ENCODE data around the gene SLC44A5.

Gene SLC44A5

DNA sequence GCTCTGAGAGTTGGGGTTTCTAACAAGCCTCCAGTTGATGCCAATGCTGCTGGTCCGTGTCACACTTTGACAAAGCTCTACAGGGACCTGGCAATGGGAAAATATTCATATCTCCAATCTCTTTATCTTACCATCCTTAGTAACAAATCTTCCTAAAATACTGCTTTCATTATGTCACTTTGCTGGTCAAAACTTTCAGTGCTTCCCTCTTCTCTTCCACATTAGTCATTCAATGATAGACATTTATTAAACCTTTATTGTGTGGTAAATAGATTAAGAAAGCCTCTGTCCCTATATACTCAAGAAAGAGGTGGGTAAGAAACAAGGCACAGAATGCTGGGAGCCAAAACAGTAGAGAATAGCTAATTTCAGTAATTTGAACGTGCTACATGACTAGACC, 79.3 kb downstream of the SLC44A5 start:
- Histone ChIP-seq H3K27me3 (ENCODE audit: insufficient read depth, low read length, poor library complexity, severe bottlenecking) (no peaks in the 10 kb centered on the region), H2AFZ (ENCODE audit: low read length) (no peak overlapping the region), H3K9me3 (ENCODE audit: insufficient read depth, low read depth, low read length) (no peaks in the 10 kb centered on the region), H3K4me3 (ENCODE audit: low read length, poor library complexity, severe bottlenecking) (no peak overlapping the region), H3F3A (ENCODE audit: low read depth) (no peaks in the 10 kb centered on the region), H4K20me1 (ENCODE audit: insufficient read depth, low read length, poor library complexity, severe bottlenecking) (no peaks in the 10 kb centered on the region), H3K9ac (ENCODE audit: low read depth, low read length, poor library complexity, severe bottlenecking) (no peak overlapping the region), H3K9me2 (replicated peaks; ENCODE audit: low read depth, low read length) (no peaks in the 10 kb centered on the region), H3K36me3 (ENCODE audit: insufficient read depth, low read length) (no peaks in the 10 kb centered on the region), H3K79me2 (ENCODE audit: insufficient read depth, low read length) (no peaks in the 10 kb centered on the region), H3K4me2 (ENCODE audit: low read depth, low read length, poor library complexity, severe bottlenecking) (no peak overlapping the region), H3K4me1 (ENCODE audit: insufficient read depth, low read length, poor library complexity, severe bottlenecking) (no peaks in the 10 kb centered on the region)
- TF ChIP-seq, protein P1, sequence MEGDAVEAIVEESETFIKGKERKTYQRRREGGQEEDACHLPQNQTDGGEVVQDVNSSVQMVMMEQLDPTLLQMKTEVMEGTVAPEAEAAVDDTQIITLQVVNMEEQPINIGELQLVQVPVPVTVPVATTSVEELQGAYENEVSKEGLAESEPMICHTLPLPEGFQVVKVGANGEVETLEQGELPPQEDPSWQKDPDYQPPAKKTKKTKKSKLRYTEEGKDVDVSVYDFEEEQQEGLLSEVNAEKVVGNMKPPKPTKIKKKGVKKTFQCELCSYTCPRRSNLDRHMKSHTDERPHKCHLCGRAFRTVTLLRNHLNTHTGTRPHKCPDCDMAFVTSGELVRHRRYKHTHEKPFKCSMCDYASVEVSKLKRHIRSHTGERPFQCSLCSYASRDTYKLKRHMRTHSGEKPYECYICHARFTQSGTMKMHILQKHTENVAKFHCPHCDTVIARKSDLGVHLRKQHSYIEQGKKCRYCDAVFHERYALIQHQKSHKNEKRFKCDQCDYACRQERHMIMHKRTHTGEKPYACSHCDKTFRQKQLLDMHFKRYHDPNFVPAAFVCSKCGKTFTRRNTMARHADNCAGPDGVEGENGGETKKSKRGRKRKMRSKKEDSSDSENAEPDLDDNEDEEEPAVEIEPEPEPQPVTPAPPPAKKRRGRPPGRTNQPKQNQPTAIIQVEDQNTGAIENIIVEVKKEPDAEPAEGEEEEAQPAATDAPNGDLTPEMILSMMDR (conservative IDR thresholded peaks at IDR 0.05; ENCODE audit: low read length): no peak
- no peak for TF ChIP-seq EZH2phosphoT487 (IDR thresholded peaks at IDR 0.05; ENCODE audit: borderline replicate concordance)

GRCh38 chr1:75529488-75529887, 81.4 kb downstream of the SLC44A5 start:
- no peak overlapping the region for H3K4me2 ChIP-seq (ENCODE audit: low read depth, low read length, poor library complexity, severe bottlenecking)
- no peak overlapping the region for H3K9ac ChIP-seq (ENCODE audit: low read depth, low read length, poor library complexity, severe bottlenecking)

DNA sequence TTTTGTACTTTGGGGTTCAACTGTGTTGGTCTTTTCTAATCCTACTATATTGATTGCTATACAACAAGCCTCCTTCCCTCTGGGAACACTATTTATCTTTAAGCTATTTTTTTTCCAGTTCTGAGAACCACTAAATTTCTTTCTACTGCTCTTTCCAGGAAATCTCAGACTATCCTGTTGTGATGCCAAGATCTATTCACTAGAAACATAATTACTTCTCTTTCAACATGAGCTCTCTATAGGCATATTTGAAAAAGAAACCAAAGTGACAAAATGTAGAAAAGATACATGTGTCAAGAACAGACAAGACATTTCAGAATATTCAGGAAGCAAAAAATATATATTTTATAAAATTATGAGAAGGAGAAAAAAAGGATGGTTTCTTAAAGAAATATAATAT, 82.9 kb downstream of the SLC44A5 start:
- Histone ChIP-seq H3K27me3 (ENCODE audit: insufficient read depth, low read length, poor library complexity, severe bottlenecking) (no peaks in the 10 kb centered on the region), H3K79me2 (ENCODE audit: insufficient read depth, low read length) (no peaks in the 10 kb centered on the region)

More at GRCh38 chr1:75529488-75529887, 81.4 kb downstream of the SLC44A5 start:
- H3K9me2 ChIP-seq (replicated peaks; ENCODE audit: low read depth, low read length): no peaks in the 10 kb centered on the region
- H4K20me1 ChIP-seq (ENCODE audit: insufficient read depth, low read length, poor library complexity, severe bottlenecking): no peaks in the 10 kb centered on the region
- H3K4me3 ChIP-seq (ENCODE audit: low read length, poor library complexity, severe bottlenecking): no peak overlapping the region
- no peak overlapping the region for H2AFZ ChIP-seq (ENCODE audit: low read length)
- H3K27me3 ChIP-seq (ENCODE audit: insufficient read depth, low read length, poor library complexity, severe bottlenecking): no peaks in the 10 kb centered on the region
- no peaks in the 10 kb centered on the region for H3K4me1 ChIP-seq (ENCODE audit: insufficient read depth, low read length, poor library complexity, severe bottlenecking)
- H3K79me2 ChIP-seq (ENCODE audit: insufficient read depth, low read length): no peaks in the 10 kb centered on the region
- H3K36me3 ChIP-seq (ENCODE audit: insufficient read depth, low read length): no peaks in the 10 kb centered on the region
- no peak for TF ChIP-seq EZH2phosphoT487 (IDR thresholded peaks at IDR 0.05; ENCODE audit: borderline replicate concordance)
- TF ChIP-seq, protein P1 (conservative IDR thresholded peaks at IDR 0.05; ENCODE audit: low read length): no peak
- no peaks in the 10 kb centered on the region for H3K9me3 ChIP-seq (ENCODE audit: insufficient read depth, low read depth, low read length)
- no peaks in the 10 kb centered on the region for H3F3A ChIP-seq (ENCODE audit: low read depth)

More for the DNA sequence above, 82.9 kb downstream of the SLC44A5 start:
- H3K4me2 ChIP-seq (ENCODE audit: low read depth, low read length, poor library complexity, severe bottlenecking): no peak overlapping the region
- no peak overlapping the region for H3K4me3 ChIP-seq (ENCODE audit: low read length, poor library complexity, severe bottlenecking)
- no peaks in the 10 kb centered on the region for H3K36me3 ChIP-seq (ENCODE audit: insufficient read depth, low read length)
- H3F3A ChIP-seq (ENCODE audit: low read depth): no peaks in the 10 kb centered on the region
- H3K4me1 ChIP-seq (ENCODE audit: insufficient read depth, low read length, poor library complexity, severe bottlenecking): no peaks in the 10 kb centered on the region
- no peak overlapping the region for H2AFZ ChIP-seq (ENCODE audit: low read length)
- no peak overlapping the region for H3K9ac ChIP-seq (ENCODE audit: low read depth, low read length, poor library complexity, severe bottlenecking)
- no peaks in the 10 kb centered on the region for H3K9me2 ChIP-seq (replicated peaks; ENCODE audit: low read depth, low read length)
- H4K20me1 ChIP-seq (ENCODE audit: insufficient read depth, low read length, poor library complexity, severe bottlenecking): no peaks in the 10 kb centered on the region
- H3K9me3 ChIP-seq (ENCODE audit: insufficient read depth, low read depth, low read length): no peaks in the 10 kb centered on the region
- TF ChIP-seq, protein P1 (conservative IDR thresholded peaks at IDR 0.05; ENCODE audit: low read length): no peak
- TF ChIP-seq EZH2phosphoT487 (IDR thresholded peaks at IDR 0.05; ENCODE audit: borderline replicate concordance): no peak
